ENCODE data around the gene NCF4.
A peak's percentile ranks its signal among the peaks of the same experiment; 100 is the strongest.

The NCF4 gene

DNA sequence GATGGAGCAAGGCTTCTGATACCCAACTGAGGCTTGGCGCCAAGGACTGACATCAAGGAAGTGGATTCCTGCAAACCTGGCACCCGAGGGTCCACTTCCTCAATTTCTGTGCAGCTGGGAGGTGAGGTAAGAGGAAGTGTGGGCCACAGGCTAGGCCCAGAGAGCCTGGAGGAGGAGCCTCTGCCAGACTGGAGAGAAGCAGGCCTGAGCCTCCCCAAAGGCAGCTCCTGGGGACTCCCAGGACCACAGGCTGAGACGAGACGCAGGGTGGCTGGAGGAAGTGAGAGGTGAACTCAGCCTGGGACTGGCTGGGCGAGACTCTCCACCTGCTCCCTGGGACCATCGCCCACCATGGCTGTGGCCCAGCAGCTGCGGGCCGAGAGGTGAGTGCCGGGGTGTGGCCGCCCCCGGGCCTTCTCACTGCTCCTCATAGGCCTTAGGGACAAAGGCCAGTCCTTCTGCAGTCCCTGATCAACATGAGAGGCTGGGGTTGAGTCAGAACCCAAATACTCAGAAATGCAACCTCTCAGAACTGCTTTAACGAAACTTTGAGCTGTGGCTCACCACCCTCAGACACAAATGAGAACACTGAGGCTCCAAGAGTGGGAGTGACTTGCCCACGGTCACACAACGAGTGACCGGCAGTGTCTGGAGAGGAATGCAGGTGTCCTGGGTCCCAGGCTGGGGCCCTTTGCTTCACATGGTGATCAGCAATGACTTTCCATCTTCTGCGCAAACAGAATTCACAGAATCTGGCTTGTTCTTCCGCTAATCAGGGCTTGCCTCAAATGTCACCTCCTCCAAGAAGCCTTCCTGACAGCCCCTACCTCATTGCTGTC, at the start of gene NCF4:
TSS of gene NCF4 (plus strand) at position 186 of the 839 bp plus-strand sequence. CDS start at position 352, 166 bp downstream.
- no peak for DNase-seq

DNA sequence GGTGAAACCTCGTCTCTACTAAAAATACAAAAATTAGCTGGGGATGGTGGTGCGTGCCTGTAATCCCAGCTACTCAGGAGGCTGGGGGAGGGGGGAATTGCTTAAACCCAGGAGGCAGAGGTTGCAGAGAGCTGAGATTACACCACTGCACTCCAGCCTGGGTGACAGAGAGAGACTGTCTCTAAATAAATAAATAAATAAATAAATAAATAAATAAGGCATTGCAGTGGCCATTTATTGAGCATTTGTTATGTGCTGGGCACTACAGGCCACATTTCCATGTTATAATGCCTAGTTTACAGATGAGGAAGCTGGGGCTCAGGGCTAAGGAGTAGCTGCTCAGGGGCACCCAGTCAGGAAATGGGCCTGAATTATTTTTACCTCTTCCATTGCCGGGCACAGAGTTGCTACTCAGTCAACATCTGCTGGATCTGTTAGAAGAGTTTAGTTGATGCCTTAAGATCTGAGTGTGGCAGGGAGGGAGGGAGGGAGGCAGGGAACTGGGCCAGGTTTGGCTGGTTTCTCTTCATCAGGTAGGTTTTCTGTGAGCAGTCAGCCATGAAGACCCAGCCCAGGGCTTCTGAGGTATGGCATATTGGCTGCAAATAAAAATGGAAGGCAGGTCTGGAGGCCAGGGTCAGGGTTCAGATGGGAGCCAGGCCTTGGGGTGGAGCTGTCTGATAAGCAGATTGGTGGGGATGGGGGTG, 49.6 kb upstream of the NCF4 start:
- DNase-seq = peak; percentile 40

DNA sequence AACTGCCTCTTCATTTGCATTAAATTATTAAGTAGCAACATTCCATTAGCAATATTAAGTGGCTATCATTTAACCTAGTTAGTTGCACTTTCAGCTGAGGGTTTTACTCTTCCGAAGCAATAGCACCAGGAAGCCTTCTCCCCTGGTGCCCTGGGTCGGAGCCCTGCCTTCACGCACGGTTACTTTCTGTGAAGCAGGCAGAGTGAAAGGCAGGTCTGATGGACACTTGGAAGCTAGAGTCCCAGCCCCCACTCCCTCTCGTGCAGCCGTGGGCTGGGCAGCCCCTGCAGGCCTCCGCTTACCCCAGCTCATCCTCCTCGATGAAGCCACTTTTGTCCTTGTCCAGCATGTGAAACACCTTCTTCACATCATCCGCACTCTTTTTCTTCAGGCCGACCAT, 46.0 kb upstream of the NCF4 start:
- DNase-seq = no peak

DNA sequence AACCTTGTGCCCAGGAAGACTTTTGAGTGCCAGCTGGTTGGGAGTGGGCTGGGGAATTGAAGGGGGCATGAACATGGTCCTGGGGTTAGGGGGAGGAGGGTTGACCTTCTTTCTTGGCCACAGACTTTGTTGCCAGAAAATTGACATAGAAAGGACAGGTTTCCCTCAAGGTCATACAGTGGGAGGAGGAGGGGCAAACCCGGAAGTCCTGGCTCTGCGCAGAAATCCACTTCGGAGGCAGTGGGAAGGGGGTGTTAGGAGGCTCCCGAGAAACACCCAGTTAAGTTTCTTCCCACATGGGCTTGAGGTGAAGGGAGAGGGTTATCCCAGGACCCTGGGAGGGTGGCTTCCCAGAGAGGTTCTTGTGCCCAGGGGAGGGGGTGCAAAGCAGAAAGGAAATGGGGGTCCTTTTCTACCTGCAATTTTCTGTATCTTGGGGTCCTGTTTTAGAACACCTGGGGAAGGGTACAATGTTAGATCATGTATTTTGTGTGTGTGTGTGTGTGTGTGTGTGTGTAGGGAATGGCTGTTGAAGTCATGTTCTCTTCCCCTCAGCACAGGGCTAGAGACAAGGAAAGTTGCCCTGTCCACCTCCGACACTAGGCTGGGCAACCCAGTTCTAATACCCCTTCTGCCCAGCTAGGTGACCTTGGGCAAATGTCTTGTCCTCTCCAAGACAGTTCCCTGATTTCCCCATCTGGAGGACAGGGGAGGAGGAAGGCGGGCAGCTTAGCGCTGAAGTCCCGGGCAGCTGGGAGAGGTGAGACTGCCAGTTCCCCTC, 45.1 kb upstream of the NCF4 start:
- DNase-seq = no peak

DNA sequence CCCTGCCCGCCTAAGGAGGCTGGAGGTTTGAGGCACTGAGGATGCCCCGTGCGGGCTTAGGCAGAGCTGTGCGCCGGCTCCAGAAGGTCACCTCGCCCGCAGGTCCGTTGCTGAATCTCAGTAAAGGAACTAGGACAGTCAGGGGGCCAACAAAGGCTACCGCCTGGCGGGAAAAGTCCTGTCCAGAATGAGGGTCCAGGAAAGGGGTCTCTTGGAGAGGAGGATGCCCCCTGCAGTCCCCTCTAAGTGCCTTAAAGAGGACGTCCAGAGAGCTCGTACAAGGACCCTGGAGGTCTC, 44.5 kb upstream of the NCF4 start:
- DNase-seq = no peak

DNA sequence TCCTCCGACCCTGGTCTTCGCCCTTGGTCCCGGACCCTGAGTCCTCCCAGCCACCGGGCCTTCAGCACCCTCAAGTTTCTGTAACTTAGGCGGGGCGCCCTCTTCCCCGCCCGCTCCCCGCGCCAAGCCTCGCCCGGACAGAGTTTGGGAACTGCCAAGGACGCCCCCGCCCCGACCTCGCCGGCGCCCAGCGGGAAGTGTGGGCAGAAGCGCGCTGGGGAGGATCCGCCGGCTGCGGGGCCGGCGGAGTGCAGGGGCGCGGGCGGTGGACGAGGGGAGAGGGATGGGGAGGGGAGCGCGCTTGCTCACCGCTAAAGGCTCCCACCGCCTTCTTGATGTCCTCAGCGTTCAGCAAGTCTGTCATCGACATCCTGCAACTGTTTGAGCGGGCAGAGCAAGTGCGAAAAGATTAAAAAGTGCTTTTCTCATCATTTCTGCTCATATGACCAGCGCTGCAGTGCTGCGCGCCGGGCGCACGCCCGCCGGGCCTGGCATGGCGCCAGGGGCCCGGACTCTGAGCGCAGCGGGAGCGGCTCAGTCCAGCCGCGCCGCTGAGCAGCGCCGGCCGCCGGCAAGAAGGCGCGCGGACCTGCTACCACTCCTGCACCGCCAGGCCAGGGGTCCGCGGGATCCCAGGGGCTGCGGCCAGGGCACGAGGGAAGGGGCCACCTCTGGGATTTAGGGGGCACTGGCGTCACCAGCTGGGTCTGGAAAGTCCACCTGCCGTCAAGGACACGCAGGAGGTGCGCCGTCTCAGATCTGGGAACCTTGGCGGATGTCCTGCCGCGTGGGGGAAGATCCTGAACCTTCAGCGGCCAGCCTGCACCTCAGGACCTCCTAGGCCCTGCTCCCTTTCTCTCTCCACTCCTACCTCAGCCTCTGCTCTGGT, 43.9 kb upstream of the NCF4 start, which contains the start of gene PVALB:
TSS of gene PVALB (minus strand) at position 400 of the 889 bp plus-strand sequence. CDS start at position 370, 30 bp downstream.
- peak; percentile 36 for DNase-seq

DNA sequence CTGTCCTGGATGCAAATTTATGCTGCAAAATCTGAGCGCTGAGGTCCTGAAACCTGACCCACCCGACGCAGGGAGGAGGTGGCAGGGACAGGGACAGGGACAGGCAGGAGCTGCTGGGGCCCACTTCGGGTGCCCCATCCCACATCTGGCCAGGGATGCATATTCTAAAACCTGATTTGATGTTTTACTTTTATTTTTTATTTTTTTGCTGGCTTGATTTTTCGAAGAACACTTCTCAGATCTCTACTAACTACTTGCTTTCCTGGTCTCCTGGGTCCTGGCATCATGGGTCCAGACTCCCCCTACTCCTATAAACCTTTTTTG, 43.3 kb upstream of the NCF4 start:
- no peak for DNase-seq

DNA sequence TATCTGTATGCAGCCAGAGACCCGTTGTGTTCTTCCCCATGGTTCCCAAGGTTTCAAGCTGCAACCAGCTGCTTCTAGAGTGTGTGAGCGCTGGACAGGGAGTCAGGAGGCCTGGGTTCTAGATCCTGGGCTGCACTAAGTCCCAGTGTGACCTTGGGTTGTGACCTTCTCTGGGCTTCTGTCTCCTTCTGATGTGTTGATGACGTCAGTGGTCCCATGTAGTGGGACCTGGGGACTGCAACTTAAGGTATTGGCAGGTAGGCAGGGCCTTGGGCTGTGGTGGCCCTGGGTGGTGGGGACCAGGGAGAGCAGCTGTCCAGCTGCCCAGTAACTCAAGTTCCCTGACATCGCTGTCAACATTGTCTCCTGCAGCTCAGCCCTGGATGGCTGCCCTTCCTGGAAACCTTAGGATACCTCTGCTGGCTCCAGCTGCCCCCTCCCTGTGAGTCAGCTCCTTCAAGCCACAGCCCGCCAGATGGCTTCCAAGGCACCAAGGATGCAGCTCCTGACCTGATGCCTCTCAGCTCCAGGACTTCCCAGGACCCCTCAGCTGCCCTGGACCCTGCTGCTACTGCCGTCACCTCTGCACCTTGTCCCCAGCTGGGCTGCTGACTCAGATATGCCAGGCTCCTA, 42.7 kb upstream of the NCF4 start:
- DNase-seq = no peak

DNA sequence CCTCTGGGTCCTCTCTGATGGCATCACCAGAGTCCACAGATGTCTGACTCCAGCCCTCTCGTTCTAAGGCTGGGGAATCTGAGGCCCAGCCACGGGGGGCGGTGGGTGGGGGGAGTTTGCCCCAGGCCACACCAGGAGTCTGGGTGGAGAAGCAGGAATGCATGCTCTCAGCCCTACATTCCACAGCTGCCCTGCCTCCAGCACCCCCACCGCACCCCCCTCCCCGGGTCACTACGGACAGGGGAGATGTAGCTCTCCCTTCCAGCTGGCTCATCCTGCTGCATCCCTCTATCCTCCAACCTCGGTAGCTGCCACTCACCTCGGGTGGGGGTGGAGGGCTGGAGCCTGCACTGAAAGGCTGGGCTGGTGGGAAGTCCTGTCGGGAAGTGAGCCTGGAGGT, 41.7 kb upstream of the NCF4 start:
- DNase-seq = no peak

DNA sequence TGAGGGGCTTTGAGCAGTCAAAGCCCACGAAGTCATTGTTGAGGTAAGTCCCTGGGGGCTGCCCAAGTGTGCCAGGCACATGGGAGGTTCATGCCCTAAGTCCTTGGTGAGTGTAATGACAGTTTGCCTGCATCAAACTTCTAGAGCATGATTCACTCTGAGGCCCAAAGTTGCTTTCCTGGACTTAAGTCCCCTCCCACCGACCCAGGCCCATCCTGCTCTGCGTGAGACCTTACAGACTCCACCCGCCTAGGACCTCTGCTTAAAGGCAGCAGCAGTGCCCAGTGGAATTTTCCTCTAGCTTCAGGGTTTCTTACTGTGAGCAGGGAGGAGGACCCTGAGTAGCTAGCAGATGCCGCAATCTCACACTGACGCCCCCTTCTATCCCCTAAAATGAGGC, 38.2 kb upstream of the NCF4 start:
- DNase-seq = no peak

DNA sequence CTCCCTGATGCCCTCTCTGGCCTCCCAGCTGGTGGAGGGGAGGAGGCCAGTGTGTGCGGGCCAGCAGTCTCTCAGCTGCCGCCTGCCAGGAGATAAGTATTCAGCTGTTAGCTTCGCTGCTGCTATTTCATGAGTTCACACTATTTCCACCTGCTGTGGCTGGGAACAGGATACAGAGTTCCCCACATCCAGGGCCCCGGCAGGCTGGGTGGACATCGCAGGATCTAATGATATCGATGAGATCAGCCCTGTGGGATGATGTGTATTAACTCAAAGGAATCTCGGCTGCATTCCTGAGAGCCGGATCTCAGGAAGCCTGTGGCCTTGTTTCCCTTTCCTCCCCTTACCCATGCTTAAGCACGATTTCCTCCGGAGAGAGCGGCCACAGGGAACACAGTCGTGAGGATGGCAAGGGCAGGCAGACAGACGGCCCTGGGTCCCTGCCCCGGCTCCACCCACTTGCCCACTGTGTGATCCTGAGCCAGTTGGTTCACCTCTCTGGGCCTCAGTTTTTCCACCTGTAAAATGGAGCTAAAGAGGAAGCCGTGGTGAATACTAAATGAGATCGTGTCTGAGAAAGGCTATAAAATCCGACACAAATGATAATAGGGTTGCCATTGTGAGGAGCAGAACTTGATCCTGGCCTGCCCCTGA, 37.5 kb upstream of the NCF4 start:
- no peak for DNase-seq

DNA sequence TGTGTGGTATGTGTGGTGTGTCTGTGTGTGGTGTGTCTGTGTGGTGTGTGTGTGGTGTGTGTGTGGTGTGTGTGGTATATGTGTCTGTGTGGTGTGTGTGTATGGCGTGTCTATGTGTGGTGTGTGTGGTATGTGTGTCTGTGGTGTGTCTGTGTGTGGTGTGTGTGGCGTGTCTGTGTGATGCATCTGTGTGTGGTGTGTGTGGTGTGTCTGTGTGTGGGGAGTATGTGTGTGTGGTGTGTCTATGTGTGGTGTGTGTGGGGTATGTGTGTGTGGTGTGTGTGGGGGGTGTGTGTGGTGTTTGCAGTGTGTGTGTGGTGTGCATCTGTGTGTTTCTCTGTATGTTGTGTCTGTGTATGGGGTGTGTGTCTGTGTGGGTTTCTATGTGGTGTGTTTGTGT, 36.2 kb upstream of the NCF4 start:
- DNase-seq = no peak

DNA sequence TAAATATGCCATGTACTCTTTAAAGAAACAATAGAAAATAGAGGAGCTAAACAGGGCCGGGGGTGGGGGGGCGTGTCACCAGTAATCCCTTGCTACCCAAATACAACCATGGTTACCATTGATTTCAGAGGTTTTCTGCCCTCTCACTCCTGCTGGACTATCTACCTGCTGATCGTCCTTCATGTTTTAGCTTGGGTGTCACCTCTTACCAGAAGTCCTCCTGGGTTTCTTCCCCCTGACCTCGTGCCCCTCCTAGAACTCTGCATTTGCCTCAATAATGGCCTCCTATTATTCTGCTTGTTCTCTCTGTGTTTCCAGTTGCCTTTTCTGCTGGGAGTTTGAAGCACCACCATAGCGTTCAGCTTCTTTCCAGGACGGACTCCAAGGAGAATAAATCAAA, 34.5 kb upstream of the NCF4 start:
- DNase-seq = no peak

DNA sequence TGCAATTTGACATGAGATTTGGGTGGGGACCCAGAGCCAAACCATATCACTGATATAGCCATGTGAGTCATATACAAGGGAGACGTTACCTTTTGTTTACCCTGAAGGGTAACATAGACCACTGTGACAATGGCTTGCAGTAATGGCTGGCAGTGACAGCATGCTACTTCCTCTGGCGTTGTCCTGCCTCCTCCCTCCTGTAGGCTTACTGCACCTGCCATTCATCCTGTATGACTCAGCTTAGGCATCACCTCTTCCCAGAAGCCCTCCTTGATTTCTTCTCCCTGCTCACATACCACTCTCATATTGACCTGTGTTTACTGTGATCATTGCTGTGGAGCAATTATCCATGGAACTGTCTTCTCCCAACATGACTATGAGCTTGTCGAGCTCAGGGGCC, 32.0 kb upstream of the NCF4 start:
- no peak for DNase-seq

DNA sequence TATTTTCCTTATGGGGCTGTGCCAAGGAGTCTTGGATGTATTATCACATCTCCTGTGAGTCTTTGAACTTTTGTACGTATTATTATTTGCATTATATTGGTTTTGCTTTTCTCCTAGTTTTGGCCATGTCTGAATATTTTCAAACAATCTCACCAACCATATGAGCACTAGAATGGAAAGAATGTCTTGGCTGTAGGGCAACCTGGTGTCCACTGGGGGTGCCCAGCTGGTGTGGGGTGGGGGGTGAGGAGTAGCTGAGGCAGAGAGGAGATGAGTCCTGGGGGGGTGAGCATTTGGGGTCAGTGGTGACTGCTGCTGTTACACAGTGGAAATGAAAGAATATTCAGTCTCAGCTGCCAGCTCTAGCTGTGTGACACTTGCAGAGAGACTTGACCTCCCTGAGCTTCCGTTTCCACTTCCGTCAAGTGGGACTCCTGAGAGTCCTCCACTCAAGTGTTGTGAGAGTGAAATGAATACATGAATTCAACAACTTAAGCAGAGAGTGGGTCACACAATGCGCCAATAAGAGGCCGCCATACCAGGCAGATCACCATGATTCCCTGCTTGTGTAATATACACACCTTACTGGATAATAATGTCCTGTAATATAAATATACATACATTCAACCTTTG, 31.3 kb upstream of the NCF4 start:
- DNase-seq = no peak

DNA sequence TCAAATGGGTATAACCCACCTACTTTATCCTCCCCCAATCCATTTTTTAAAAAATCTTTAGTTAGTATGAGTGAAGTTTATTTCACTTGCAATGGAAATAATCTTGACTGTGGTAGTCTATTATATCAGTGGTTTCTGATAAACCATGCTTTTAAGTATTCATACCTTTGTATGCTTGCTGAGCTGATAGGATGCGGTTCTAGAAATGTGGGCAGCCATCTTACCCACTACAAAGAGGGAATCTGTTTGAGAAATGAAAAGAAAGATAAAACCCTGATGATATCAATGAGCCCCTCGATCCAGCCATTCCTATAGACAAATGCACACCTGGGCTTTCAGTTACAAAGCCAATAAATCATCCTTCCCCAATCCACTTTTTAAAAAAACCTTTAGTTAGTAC, 30.2 kb upstream of the NCF4 start:
- no peak for DNase-seq

DNA sequence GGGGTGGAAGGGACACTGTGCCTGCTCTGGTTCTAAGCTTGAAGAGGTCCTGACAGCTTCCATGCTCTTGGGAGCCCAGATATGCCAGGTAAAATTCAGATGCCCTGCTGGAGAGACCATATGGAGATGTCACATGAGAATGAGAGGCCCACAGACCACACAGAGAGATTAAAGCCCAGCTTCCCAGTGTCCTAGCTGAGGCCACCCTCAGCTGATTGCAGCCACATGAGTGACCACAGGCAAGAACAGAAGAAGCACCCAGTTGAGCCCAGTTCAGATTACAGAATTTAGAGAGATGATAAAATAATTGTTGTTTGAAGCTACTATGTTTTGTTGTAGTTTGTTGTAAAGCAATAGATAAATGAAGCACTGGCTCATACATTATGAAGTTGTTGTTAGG, 29.6 kb upstream of the NCF4 start:
- DNase-seq = no peak

DNA sequence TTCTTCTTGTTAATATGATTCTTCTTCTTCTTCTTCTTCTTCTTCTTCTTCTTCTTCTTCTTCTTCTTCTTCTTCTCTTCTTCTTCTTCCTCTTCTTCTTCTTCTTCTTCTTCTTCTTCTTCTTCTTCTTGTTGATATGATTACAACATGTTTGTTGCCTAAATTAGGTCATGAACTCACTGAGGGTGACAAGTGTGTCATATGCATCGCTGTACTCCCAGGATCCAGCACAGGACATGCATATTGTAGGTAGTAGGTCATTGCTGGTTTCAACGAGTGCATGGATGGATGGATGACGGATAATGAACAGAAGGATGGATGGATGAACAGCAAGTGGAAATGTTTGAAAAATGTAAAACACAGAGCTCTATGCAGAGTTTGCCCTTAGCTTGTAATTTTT, 29.1 kb upstream of the NCF4 start:
- no peak for DNase-seq

DNA sequence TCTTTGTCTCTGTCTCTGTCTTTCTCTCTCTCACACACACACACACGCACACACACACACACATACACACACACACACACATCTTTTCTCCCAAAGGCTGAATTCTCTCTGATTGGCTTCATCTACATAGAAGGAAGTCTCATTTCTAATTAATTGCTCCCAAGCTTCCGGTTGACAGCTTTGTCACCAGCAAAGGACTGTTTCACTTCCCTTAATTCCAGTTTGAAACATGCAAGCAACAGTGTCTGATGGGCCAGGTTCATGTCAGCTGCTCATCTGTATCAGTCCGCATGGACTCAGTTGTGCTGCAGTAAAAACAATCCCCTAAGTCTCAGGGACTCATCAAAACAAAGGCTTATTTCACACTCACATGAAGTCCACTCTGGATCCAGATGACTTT, 27.7 kb upstream of the NCF4 start:
- no peak for DNase-seq

DNA sequence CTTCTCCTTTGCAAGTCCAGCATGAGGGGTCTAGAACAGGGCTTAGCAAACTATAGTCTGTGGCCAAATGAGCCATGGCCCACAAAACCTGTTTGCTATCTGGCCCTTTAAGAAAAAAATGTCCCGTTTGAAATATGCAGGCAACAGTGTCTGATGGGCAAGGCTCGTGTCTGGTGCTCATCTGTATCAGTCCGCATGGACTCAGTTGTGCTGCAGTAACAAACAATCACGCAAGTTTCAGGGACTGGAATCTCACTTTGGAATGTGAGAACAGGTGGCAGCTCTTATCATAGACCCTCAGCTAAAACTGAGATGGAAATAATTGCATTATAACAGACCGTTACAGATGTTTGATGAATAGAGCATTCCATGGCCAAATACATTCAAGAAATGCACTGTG, 24.9 kb upstream of the NCF4 start:
- DNase-seq = no peak
